Breast epithelium (tissue), 4 donors: ENCODE results near the gene TMEM132C. TPM values are rescaled to one million over a fixed set of nuclear protein-coding genes. Genes with fewer than 3 reads are reported as not detected.

ENCODE experiments used
- DNase-seq, 2 donors: peaks; one replicate each; pipeline ENCODE4 v3.0.0-alpha.2; 2019; ENCODE audit warnings: low spot score in 2 of 2
- H3K27ac ChIP-seq, 2 donors: fragments of 200-600 bp; sonication (generic) in 1 of 2; one replicate each; pipeline ENCODE4 v1.5.1; 2016 to 2019; ENCODE audit warnings: mild to moderate bottlenecking in 1 of 2
- H3K27me3 ChIP-seq, 2 donors: fragments of 200-600 bp; sonication (generic) in 1 of 2; one replicate each; pipeline versions ENCODE4 v1.5.1 to v1.6.0; 2017 to 2019; ENCODE audit warnings: control low read depth in 1 of 2, mild to moderate bottlenecking in 1 of 2
- H3K36me3 ChIP-seq: fragments of 200-600 bp; one replicate; pipeline ENCODE4 v1.5.1; 2019
- H3K4me1 ChIP-seq, 2 donors: fragments of 200-600 bp; sonication (generic); one replicate each; pipeline ENCODE4 v1.5.1; 2016 to 2019; ENCODE audit warnings: control low read depth in 1 of 2
- H3K4me3 ChIP-seq, 3 donors: fragments of 200-600 bp; sonication (generic); 1 replicate in 2 of 3; 2 replicates in 1 of 3; pipeline ENCODE4 v1.5.1; 2016 to 2019; ENCODE audit warnings: mild to moderate bottlenecking in 3 of 3, moderate library complexity in 2 of 3
- H3K9me3 ChIP-seq, 2 donors: fragments of 200-600 bp; sonication (generic) in 1 of 2; one replicate each; pipeline ENCODE4 v1.5.1; 2016 to 2019; ENCODE audit warnings: control low read depth in 1 of 2
- CTCF ChIP-seq, 3 donors: fragments of 450-650 bp; IDR thresholded peaks; one replicate each; pipeline ENCODE4 v1.5.1; 2016 to 2017; ENCODE audit warnings: antibody characterized with exemption in 3 of 3, mild to moderate bottlenecking in 3 of 3, moderate library complexity in 3 of 3
- POLR2A ChIP-seq: fragments of 450-650 bp; IDR thresholded peaks from one replicate; pipeline ENCODE4 v1.6.1; 2016; ENCODE audit warnings: antibody characterized with exemption, mild to moderate bottlenecking, moderate library complexity
- POLR2AphosphoS5 ChIP-seq, 3 donors: sonication (generic); formaldehyde crosslinking; IDR thresholded peaks; one replicate each; pipeline ENCODE4 v1.6.1; 2017; ENCODE audit warnings: antibody characterized with exemption in 3 of 3
- intact Hi-C: fragments of 100-400 bp; cut with DNase I; formaldehyde crosslinking; loops from one replicate; pipeline ENCODE4 v1.15.1; 2023; ENCODE audit warnings: low total_unique reads
- total RNA-seq, 3 donors: library from RNA; depleted of rRNA; stranded (reverse); fragments of >200 nt; gene quantifications; one replicate each; pipeline ENCODE4 v1.1.0, GENCODE V29; 2016

Gene TMEM132C
- total RNA-seq, 3 donors from 2014 or later = 7.2 to 54.1 (median 15.7) TPM

- intact Hi-C loops = no loop called here
- DNase-seq = no peak
- H3K4me3 ChIP-seq = no peak overlapping the region
These were observed 141.7 kb downstream of the TMEM132C start for GRCh38 chr12:128408669-128409068.

GRCh38 chr12:128415036-128415560 is 148.1 kb downstream of the TMEM132C start:
- Histone ChIP-seq H3K27me3 (no peaks in the 10 kb centered on the region), H3K36me3 (no peaks in the 10 kb centered on the region), H3K9me3 (no peaks in the 10 kb centered on the region), H3K4me1 (no peaks in the 10 kb centered on the region), H3K27ac (no peak overlapping the region), H3K4me3 (no peak overlapping the region)
- intact Hi-C loops = no loop called here
- TF ChIP-seq CTCF (IDR thresholded peaks at IDR 0.05) (no peak), POLR2AphosphoS5 (IDR thresholded peaks at IDR 0.05) (no peak), POLR2A (no peak)
- DNase-seq = no peak

More at GRCh38 chr12:128408669-128409068, 141.7 kb downstream of the TMEM132C start:
- Histone ChIP-seq H3K27me3 (no peaks in the 10 kb centered on the region), H3K27ac (no peak overlapping the region), H3K36me3 (no peaks in the 10 kb centered on the region), H3K9me3 (no peaks in the 10 kb centered on the region), H3K4me1 (no peaks in the 10 kb centered on the region)
- TF ChIP-seq POLR2AphosphoS5 (IDR thresholded peaks at IDR 0.05) (no peak), POLR2A (no peak), CTCF (IDR thresholded peaks at IDR 0.05) (no peak)

- H3K36me3 ChIP-seq = no peaks in the 10 kb centered on the region
- intact Hi-C loops = no loop called here
- no peak for DNase-seq
- H3K4me3 ChIP-seq = no peak overlapping the region
- H3K27me3 ChIP-seq = no peaks in the 10 kb centered on the region
- no peaks in the 10 kb centered on the region for H3K4me1 ChIP-seq
- no peak for TF ChIP-seq POLR2AphosphoS5 (IDR thresholded peaks at IDR 0.05)
- TF ChIP-seq CTCF (IDR thresholded peaks at IDR 0.05) = no peak
- no peak for TF ChIP-seq POLR2A
- no peaks in the 10 kb centered on the region for H3K9me3 ChIP-seq
- no peak overlapping the region for H3K27ac ChIP-seq
These were observed 152.0 kb downstream of the TMEM132C start for GRCh38 chr12:128418944-128419343.

GRCh38 chr12:128420163-128420562 is 153.2 kb downstream of the TMEM132C start:
- no peaks in the 10 kb centered on the region for H3K4me1 ChIP-seq
- no peak for TF ChIP-seq CTCF (IDR thresholded peaks at IDR 0.05)
- no peak for TF ChIP-seq POLR2AphosphoS5 (IDR thresholded peaks at IDR 0.05)
- TF ChIP-seq POLR2A = no peak
- no peaks in the 10 kb centered on the region for H3K36me3 ChIP-seq
- intact Hi-C loops = no loop called here
- no peak overlapping the region for H3K27ac ChIP-seq
- DNase-seq = no peak
- H3K9me3 ChIP-seq = no peaks in the 10 kb centered on the region
- H3K4me3 ChIP-seq = no peak overlapping the region
- H3K27me3 ChIP-seq = no peaks in the 10 kb centered on the region

GRCh38 chr12:128421375-128421774 is 154.4 kb downstream of the TMEM132C start:
- Histone ChIP-seq H3K4me3 (no peak overlapping the region), H3K27me3 (no peaks in the 10 kb centered on the region), H3K9me3 (no peaks in the 10 kb centered on the region), H3K36me3 (no peaks in the 10 kb centered on the region), H3K4me1 (no peaks in the 10 kb centered on the region), H3K27ac (no peak overlapping the region)
- intact Hi-C loops = no loop called here
- TF ChIP-seq POLR2A = no peak
- no peak for TF ChIP-seq CTCF (IDR thresholded peaks at IDR 0.05)
- no peak for DNase-seq
